ENCODE results near the gene HYDIN.
"Not testable (repeated sequence)": the region's sequence is repeated elsewhere in the genome, so short reads cannot be mapped to it uniquely, and the experiment has no call there.

The HYDIN gene

DNA sequence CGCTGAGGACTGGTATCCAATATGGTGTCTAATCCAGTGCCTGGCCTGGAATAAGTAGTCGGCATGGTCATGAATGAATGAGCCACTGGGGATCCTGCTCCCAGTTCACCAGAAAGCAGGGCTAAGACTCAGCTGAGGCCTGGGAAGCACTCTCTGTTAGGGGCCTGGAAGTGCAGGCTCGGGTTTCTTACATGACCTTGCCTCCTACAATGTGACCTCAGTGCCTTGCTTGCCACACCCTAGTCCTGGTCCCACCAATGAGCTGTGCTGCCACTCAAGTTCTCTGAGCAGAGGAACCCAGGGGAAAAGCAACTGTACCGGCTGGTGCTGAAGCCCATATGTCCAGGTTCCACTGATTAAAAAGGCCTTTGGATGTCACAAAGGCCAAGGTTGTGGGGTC, 238.0 kb downstream of the HYDIN start:
- not testable (repeated sequence) for DNase-seq (ENCODE audit: low read depth)

DNA sequence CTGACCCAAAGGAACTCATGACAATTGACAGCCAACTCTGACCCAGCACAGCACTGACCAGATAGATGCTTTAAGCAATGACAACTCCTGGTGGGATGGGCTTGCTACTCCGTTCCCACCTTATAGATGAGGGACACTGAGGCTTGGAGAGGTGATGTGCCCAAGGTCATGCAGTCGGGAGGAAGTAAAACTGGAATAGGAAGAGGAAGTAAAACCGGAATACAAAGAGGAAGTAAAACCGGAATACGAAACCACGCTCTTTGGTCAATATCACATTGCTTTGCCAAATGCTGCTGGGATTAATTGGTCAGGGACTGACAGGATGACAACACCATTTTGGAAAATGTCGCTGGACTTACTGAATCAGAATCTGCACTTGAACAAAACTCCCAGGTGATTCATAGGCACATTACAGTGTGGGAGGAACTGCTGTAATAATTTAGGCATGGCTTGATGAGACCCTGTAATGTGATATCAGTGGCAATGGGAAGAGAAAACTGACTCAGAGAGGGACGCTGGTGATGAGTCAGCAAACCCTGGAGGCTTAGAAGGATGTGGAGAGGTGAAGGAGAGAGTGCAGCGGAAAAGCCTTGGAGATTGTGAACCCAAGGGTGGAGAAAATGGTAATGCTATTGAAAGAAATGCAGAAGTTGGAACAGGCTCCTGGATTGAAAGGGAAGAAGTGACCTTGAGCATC, 243.4 kb downstream of the HYDIN start:
- DNase-seq (ENCODE audit: low read depth): not testable (repeated sequence)

DNA sequence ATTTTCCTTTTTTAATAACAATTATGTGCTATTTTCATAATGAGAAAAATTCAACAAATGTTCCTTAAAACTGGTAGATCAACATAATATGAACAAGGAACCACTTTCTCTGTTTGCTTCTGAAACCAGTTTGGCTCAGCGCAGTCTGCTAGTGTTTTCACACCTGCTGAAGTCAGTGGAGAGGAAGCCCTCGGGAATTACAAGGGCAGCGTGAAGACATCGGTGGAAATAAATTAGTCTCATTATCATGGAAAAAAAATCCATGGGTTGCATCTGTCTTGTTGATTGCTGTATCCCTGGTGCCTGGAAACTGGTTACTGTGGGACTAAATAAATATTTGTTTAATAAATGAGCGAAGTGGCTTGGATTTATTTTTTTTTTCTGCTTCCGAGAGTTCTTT, 245.8 kb downstream of the HYDIN start:
- DNase-seq (ENCODE audit: low read depth): not testable (repeated sequence)

- not testable (repeated sequence) for DNase-seq (ENCODE audit: low read depth)
Observed at GRCh38 chr16:70968332-70968731, 262.2 kb downstream of the HYDIN start.

GRCh38 chr16:70960169-70960568, 270.4 kb downstream of the HYDIN start:
- DNase-seq (ENCODE audit: low read depth): not testable (repeated sequence)

- DNase-seq (ENCODE audit: low read depth): not testable (repeated sequence)
Observed at GRCh38 chr16:70954922-70955321, 275.6 kb downstream of the HYDIN start.

DNA sequence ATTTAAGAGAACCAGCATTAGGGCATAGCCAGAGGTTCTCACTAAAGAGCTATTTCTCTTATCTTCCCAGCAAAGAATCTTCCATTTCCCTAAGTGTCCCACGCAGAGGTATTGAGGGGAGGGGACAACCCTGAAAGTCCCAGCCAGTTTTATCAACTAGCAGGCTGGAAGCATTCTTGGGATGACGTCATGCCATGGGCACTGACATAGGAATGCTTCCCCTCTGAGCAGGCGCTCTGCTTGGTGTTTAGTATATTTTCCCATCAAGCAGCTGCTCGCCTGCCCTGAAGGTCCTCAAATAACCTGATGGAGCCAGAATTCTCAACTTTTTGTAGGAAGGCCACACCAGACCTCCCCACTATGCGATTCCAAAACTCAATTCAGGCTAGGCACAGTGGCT, 276.7 kb downstream of the HYDIN start:
- DNase-seq (ENCODE audit: low read depth): not testable (repeated sequence)

DNA sequence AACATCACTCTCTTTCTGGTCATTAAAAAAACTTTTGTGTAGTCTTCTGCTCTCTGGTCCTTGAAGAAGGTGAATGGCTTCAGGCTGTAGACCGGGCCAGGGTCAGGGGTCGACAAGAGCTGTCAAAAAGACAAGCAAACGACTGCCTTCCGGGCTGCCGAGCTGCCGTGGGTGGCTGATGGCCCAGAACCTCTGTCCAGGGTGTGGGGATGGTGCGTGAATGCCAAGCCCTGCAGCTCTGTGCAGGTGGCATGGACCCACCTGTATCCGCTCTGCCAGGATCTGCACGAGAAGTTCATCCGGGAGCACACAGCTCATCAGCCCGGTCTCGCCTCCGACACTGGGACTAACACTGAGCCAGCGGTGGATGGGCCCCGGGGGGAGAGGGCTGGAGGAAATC, 287.0 kb downstream of the HYDIN start:
- DNase-seq (ENCODE audit: low read depth): not testable (repeated sequence)

GRCh38 chr16:70939690-70940359, 290.7 kb downstream of the HYDIN start:
- not testable (repeated sequence) for DNase-seq (ENCODE audit: low read depth)

- not testable (repeated sequence) for DNase-seq (ENCODE audit: low read depth)
Observed at GRCh38 chr16:70936781-70937525, 293.6 kb downstream of the HYDIN start.

DNA sequence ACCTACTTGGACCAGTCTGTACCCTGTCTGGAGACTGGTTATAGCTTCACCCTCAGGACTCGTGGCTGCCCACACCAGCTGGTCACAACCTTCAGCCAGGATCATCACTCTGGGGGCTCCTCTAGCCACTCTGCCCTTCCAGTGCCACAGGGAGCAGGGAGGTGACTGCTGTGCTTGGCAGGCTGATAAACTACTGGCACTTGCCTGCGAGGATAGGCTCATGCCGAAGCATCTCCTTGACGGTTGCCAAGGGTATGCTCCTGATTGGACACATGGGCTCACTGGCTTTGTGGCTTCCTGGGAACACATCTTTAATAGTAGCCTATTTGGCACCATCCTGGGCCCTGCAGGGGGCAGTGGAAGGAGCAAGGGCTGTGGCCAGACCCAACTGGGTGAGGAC, 295.2 kb downstream of the HYDIN start:
- DNase-seq (ENCODE audit: low read depth): not testable (repeated sequence)

GRCh38 chr16:70933746-70934145, 296.8 kb downstream of the HYDIN start:
- DNase-seq (ENCODE audit: low read depth): not testable (repeated sequence)

GRCh38 chr16:70930757-70931156, 299.8 kb downstream of the HYDIN start:
- DNase-seq (ENCODE audit: low read depth): not testable (repeated sequence)

GRCh38 chr16:70922164-70922563, 308.4 kb downstream of the HYDIN start:
- DNase-seq (ENCODE audit: low read depth): not testable (repeated sequence)

DNA sequence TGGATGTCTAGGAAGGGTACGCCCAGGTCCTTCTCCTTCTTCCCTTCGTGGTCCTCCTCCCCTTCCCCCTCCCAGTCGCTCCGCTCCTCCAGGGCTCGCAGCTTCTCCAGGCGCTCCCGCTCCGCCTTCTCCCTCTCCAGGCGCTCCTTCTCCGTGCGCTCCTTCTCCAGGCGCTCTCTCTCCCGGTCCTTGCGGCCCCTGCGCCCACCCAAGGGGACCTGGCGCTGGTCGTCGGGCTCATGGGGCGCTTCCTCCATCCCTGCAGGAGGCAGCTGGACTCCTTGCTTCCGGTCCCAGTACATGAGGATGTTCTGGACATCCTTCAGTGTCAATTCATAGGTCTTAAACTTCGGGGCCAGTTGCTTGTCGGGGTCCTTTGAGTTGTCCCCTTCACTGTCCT, 309.9 kb downstream of the HYDIN start:
- DNase-seq (ENCODE audit: low read depth): not testable (repeated sequence)

GRCh38 chr16:70888208-70888607, 342.3 kb downstream of the HYDIN start:
- not testable (repeated sequence) for DNase-seq (ENCODE audit: low read depth)

GRCh38 chr16:70884652-70885051, 345.9 kb downstream of the HYDIN start:
- not testable (repeated sequence) for DNase-seq (ENCODE audit: low read depth)

GRCh38 chr16:70882311-70882710, 348.2 kb downstream of the HYDIN start:
- not testable (repeated sequence) for DNase-seq (ENCODE audit: low read depth)

- DNase-seq (ENCODE audit: low read depth): peak; percentile 2
Observed at GRCh38 chr16:70877895-70878294, 352.6 kb downstream of the HYDIN start.

GRCh38 chr16:70876442-70876841, 354.1 kb downstream of the HYDIN start:
- DNase-seq (ENCODE audit: low read depth): not testable (repeated sequence)

GRCh38 chr16:70864698-70865097, 365.8 kb downstream of the HYDIN start:
- DNase-seq (ENCODE audit: low read depth): not testable (repeated sequence)

DNA sequence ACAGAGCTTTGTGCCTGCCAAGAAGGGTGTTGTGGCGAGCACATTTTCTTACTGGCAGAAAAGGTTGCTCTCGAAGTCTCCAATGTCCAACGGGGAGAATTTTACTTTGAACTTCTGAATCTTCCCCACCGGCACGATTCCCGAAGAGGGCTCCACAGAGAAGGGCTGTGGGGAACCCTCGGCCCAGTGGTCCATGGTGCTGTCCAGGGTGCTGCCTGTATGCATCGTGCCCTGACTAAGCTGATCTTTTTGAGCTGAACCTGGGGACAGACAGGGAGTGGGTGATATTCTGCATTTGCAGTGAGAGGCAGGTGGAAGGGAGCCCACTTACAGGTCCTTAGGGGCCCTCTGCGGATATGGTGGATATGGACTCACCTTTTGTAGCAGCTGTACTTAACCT, 368.5 kb downstream of the HYDIN start:
- DNase-seq (ENCODE audit: low read depth): not testable (repeated sequence)

GRCh38 chr16:70851299-70851698, 379.2 kb downstream of the HYDIN start:
- DNase-seq (ENCODE audit: low read depth): peak; percentile 50
